Activated T-helper 1 cell treated with anti-CD3 and anti-CD28 coated beads, Interleukin-2, amount 50 U/mL, for 16 hours (primary cell): ENCODE data around the gene CERS5.

Experiments
- DNase-seq, 2 donors: peaks; one replicate each; pipeline ENCODE4 v3.0.0-alpha.2; 2020; ENCODE audit warnings: low read depth in 1 of 2, low spot score in 1 of 2

Gene CERS5

DNA sequence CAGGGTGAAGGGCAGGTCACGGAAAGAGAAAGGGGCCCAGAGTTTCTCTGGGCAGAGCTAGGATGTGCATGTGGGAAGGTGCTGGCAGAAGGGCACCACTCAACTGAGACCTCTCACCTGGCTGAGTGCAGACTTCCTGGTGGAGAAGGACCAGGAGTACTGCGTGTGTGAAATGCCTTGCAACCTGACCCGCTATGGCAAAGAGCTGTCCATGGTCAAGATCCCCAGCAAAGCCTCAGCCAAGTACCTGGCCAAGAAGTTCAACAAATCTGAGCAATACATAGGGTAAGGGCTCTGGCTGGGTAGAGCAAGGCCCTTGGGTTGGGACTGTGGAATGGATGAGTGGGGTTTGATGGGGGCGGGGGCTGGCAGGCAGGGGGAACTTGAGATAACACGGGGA, 87.4 kb downstream of the CERS5 start:
- DNase-seq = no peak
